SK-N-SH treated with all-trans-retinoic acid at 6 μM for 48 hours (cell line): ENCODE results near the gene GALNT17.

Source experiments
- ATAC-seq: fragments of 200-7000 bp; cut with Tn5 transposase; 3 replicates; pipeline ENCODE4 v1.9.1; 2020; ENCODE audit warnings: mild to moderate bottlenecking, moderate library complexity
- CREB5 ChIP-seq: fragments of 250-450 bp; sonication (Bioruptor Pico); IDR thresholded peaks from 2 replicates; pipeline ENCODE4 v1.5.1; 2020; ENCODE audit warnings: low read depth, mild to moderate bottlenecking, moderate library complexity
- CSRNP3 ChIP-seq: fragments of 250-450 bp; sonication (Bioruptor Pico); IDR thresholded peaks from 2 replicates; pipeline ENCODE4 v1.5.1; 2021; ENCODE audit warnings: mild to moderate bottlenecking, moderate library complexity
- ESRRG ChIP-seq: fragments of 250-450 bp; sonication (Bioruptor Pico); IDR thresholded peaks from 2 replicates; pipeline ENCODE4 v1.6.1; 2021; ENCODE audit warnings: mild to moderate bottlenecking
- GLIS3 ChIP-seq: fragments of 250-450 bp; sonication (Bioruptor Pico); IDR thresholded peaks from 2 replicates; pipeline ENCODE4 v1.5.0; 2020; ENCODE audit warnings: mild to moderate bottlenecking, moderate library complexity
- PATZ1 ChIP-seq: fragments of 250-450 bp; sonication (Bioruptor Pico); IDR thresholded peaks from 2 replicates; pipeline ENCODE4 v1.8.0; 2020; ENCODE audit warnings: mild to moderate bottlenecking, moderate library complexity, borderline replicate concordance
- POU6F1 ChIP-seq: fragments of 250-450 bp; sonication (Bioruptor Pico); IDR thresholded peaks from 2 replicates; pipeline ENCODE4 v1.8.0; 2021; ENCODE audit warnings: low read depth, mild to moderate bottlenecking, moderate library complexity, borderline replicate concordance
- PPARA ChIP-seq: fragments of 250-450 bp; sonication (Bioruptor Pico); IDR thresholded peaks from 2 replicates; pipeline ENCODE4 v1.5.0; 2020; ENCODE audit warnings: mild to moderate bottlenecking, borderline replicate concordance
- RARB ChIP-seq: fragments of 250-450 bp; sonication (Bioruptor Pico); IDR thresholded peaks from 2 replicates; pipeline ENCODE4 v1.8.0; 2021; ENCODE audit warnings: mild to moderate bottlenecking, moderate library complexity
- TCF4 ChIP-seq: fragments of 250-450 bp; sonication (Bioruptor Pico); IDR thresholded peaks from 2 replicates; pipeline ENCODE4 v1.8.0; 2021; ENCODE audit warnings: mild to moderate bottlenecking, moderate library complexity, borderline replicate concordance
- TOX ChIP-seq: fragments of 250-450 bp; sonication (Bioruptor Pico); IDR thresholded peaks from 2 replicates; pipeline ENCODE4 v1.8.0; 2021; ENCODE audit warnings: mild to moderate bottlenecking, moderate library complexity, borderline replicate concordance
- TSHZ2 ChIP-seq: fragments of 250-450 bp; sonication (Bioruptor Pico); IDR thresholded peaks from 2 replicates; pipeline ENCODE4 v1.5.0; 2020; ENCODE audit warnings: mild to moderate bottlenecking, moderate library complexity
- ZC3H10 ChIP-seq: fragments of 250-450 bp; sonication (Bioruptor Pico); IDR thresholded peaks from 2 replicates; pipeline ENCODE4 v1.5.1; 2021; ENCODE audit warnings: mild to moderate bottlenecking, moderate library complexity
- ZFP3 ChIP-seq: fragments of 250-450 bp; sonication (Bioruptor Pico); IDR thresholded peaks from 2 replicates; pipeline ENCODE4 v1.5.0; 2020; ENCODE audit warnings: mild to moderate bottlenecking, moderate library complexity
- ZFP30 ChIP-seq: fragments of 450-650 bp; formaldehyde crosslinking; IDR thresholded peaks from 2 replicates; pipeline ENCODE4 v1.5.0; 2022; ENCODE audit warnings: mild to moderate bottlenecking, moderate library complexity
- ZNF565 ChIP-seq: fragments of 450-650 bp; formaldehyde crosslinking; conservative IDR thresholded peaks from 2 replicates; pipeline ENCODE4 v1.5.0; 2020; ENCODE audit warnings: low read depth, mild to moderate bottlenecking, moderate library complexity
- ZNF70 ChIP-seq: fragments of 450-650 bp; formaldehyde crosslinking; IDR thresholded peaks from 2 replicates; pipeline ENCODE4 v1.5.0; 2020; ENCODE audit warnings: mild to moderate bottlenecking, moderate library complexity
- ZNF8 ChIP-seq: fragments of 450-650 bp; formaldehyde crosslinking; IDR thresholded peaks from 2 replicates; pipeline ENCODE4 v1.5.0; 2020; ENCODE audit warnings: mild to moderate bottlenecking, moderate library complexity

Gene GALNT17

GRCh38 chr7:71095266-71095860, 36.6 kb upstream of the GALNT17 start (continued):
- TF ChIP-seq PATZ1: no peak
- TF ChIP-seq, all 23 proteins: peak for 0

GRCh38 chr7:71096351-71096750, 35.6 kb upstream of the GALNT17 start:
- TF ChIP-seq CSRNP3 (no peak), ZC3H10 (CRISPR knock-in tag) (no peak), ZNF565 (CRISPR knock-in tag) (no peak)
- ATAC-seq: no peak

- TF ChIP-seq CSRNP3: no peak
- TF ChIP-seq ESRRG (CRISPR knock-in tag): no peak
- TF ChIP-seq ZFP3: no peak
- no peak for TF ChIP-seq ZNF8
- no peak for TF ChIP-seq ZNF70 (CRISPR knock-in tag)
- TF ChIP-seq PPARA (CRISPR knock-in tag): no peak
- TF ChIP-seq ZNF565 (CRISPR knock-in tag): no peak
- no peak for TF ChIP-seq TCF4 (CRISPR knock-in tag)
- no peak for TF ChIP-seq TSHZ2 (CRISPR knock-in tag)
- no peak for TF ChIP-seq POU6F1 (CRISPR knock-in tag)
- no peak for TF ChIP-seq RARB (CRISPR knock-in tag)
- no peak for TF ChIP-seq CREB5 (CRISPR knock-in tag)
- no peak for TF ChIP-seq TOX (CRISPR knock-in tag)
- ATAC-seq: no peak
These were observed 25.7 kb upstream of the GALNT17 start for GRCh38 chr7:71106226-71106625.

GRCh38 chr7:71112436-71112835, 19.5 kb upstream of the GALNT17 start:
- TF ChIP-seq GLIS3 (CRISPR knock-in tag): no peak
- no peak for TF ChIP-seq PPARA (CRISPR knock-in tag)
- no peak for TF ChIP-seq TOX (CRISPR knock-in tag)
- TF ChIP-seq TCF4 (CRISPR knock-in tag): no peak
- no peak for TF ChIP-seq ZFP3
- TF ChIP-seq ZNF8: no peak
- TF ChIP-seq ZFP30: no peak

More at GRCh38 chr7:71112436-71112835, 19.5 kb upstream of the GALNT17 start:
- no peak for ATAC-seq
